Mesothelial cell of epicardium (in vitro differentiated cells): ENCODE measurements around the gene TMEM121. TPM values are rescaled to one million over a fixed set of nuclear protein-coding genes. Genes with fewer than 3 reads are reported as not detected.

ENCODE experiments used
- DNase-seq, 2 experiments: peaks; one replicate each; pipeline ENCODE4 v3.0.0; 2021; ENCODE audit warnings: low spot score in 2 of 2; ENCODE audit not compliant: unreplicated experiment in 2 of 2
- H3K27ac Mint-ChIP-seq: 2 replicates; pipeline ENCODE4 v1.8.0; 2021; ENCODE audit warnings: mixed read lengths
- H3K27me3 Mint-ChIP-seq: 2 replicates; pipeline ENCODE4 v1.8.0; 2021; ENCODE audit warnings: low read depth, mixed read lengths
- H3K36me3 Mint-ChIP-seq: 2 replicates; pipeline ENCODE4 v1.8.0; 2021; ENCODE audit warnings: mixed read lengths
- H3K4me1 Mint-ChIP-seq: 2 replicates; pipeline ENCODE4 v1.8.0; 2021; ENCODE audit warnings: mixed read lengths
- H3K4me3 Mint-ChIP-seq: 2 replicates; pipeline ENCODE4 v1.8.0; 2021; ENCODE audit warnings: mild to moderate bottlenecking, moderate library complexity, mixed read lengths
- H3K9me3 Mint-ChIP-seq: 2 replicates; pipeline ENCODE4 v1.8.0; 2021; ENCODE audit warnings: mixed read lengths
- total RNA-seq: library from RNA; stranded (reverse); gene quantifications from 3 replicates; pipeline ENCODE4 v1.2.1, GENCODE V29; 2021
- TF ChIP-seq, protein P1 (sequence below): fragments of 200-600 bp; sonication (generic); IDR thresholded peaks from one replicate; pipeline ENCODE4 v1.5.0; 2021; ENCODE audit warnings: antibody characterized with exemption; ENCODE audit not compliant: unreplicated experiment

The TMEM121 gene
- total RNA-seq, 1 donor from 2014 or later, result 5.6 TPM

DNA sequence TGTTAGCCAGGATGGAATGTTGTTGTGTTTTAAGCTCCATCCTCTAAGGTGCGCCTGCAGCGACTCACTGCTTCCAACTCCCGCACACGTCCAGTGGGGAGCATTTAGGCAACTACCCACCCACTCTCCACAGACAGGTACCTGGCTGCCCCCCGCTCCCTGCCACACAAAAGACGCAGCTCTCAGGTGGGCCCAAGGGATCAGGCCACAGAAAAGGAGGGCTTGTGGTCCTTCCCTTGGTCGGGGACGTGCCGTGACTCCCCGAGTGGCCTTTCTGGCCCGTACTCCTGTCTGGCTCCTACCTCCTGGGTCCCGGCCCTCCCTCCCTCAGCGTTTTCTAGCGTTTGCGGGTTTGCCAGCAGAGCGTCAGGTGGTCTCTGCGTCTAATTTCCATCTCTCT is 19.1 kb upstream of the TMEM121 start:
- H3K4me1 Mint-ChIP-seq, result no peaks in the 10 kb centered on the region
- no peaks in the 10 kb centered on the region for H3K9me3 Mint-ChIP-seq
- no peaks in the 10 kb centered on the region for H3K36me3 Mint-ChIP-seq
- H3K27me3 Mint-ChIP-seq, result peaks cover 41% of the 10 kb centered on the region
- no peak for DNase-seq
- no peak overlapping the region for H3K4me3 Mint-ChIP-seq
- no peak overlapping the region for H3K27ac Mint-ChIP-seq
- TF ChIP-seq, protein P1, sequence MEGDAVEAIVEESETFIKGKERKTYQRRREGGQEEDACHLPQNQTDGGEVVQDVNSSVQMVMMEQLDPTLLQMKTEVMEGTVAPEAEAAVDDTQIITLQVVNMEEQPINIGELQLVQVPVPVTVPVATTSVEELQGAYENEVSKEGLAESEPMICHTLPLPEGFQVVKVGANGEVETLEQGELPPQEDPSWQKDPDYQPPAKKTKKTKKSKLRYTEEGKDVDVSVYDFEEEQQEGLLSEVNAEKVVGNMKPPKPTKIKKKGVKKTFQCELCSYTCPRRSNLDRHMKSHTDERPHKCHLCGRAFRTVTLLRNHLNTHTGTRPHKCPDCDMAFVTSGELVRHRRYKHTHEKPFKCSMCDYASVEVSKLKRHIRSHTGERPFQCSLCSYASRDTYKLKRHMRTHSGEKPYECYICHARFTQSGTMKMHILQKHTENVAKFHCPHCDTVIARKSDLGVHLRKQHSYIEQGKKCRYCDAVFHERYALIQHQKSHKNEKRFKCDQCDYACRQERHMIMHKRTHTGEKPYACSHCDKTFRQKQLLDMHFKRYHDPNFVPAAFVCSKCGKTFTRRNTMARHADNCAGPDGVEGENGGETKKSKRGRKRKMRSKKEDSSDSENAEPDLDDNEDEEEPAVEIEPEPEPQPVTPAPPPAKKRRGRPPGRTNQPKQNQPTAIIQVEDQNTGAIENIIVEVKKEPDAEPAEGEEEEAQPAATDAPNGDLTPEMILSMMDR, result no peak

DNA sequence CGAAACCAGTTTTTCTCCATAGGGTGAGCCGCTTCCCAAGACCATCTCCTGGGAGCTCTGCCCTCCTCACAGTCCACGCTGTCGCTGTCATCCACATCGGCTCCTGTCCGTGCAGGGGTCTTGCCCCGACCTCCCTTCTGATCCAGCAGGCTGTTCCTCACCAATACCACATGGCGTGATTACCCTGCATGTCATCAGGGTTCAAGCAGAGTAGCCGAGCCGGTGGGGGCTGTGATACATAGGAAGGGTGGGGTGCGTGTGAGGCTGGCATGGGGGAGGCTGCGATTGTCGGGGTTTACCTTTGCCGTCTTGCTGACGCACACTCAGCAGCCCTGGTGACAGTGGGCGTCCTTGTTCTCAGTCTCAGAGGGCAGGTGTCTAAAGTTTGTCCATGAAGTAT is 18.3 kb upstream of the TMEM121 start:
- Mint-ChIP-seq H3K4me1 (no peaks in the 10 kb centered on the region), H3K36me3 (no peaks in the 10 kb centered on the region), H3K9me3 (no peaks in the 10 kb centered on the region), H3K4me3 (no peak overlapping the region), H3K27ac (no peak overlapping the region), H3K27me3 (peaks cover 48% of the 10 kb centered on the region)
- TF ChIP-seq, protein P1, result no peak
- DNase-seq, result no peak

DNA sequence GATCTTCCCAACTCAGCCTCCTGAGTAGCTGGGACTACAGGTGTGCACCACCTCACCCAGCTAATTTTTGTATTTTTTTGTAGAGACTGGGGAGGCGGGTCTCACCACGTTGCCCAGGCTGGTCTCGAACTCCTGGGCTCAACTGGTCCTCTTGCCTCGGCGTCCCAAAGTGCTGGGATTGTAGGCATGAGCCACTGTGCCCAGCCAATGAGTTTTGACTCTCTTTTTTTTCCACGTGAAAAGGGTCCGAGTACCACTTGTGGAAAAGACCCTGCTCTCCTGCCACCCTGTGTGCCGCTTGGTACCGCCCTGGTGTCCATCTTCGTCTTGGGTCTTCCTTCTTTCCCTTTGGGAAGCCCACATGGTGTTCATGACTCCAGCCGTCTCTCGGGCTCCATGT is 17.8 kb upstream of the TMEM121 start:
- Mint-ChIP-seq H3K4me3 (no peak overlapping the region), H3K9me3 (no peaks in the 10 kb centered on the region), H3K4me1 (no peaks in the 10 kb centered on the region), H3K36me3 (no peaks in the 10 kb centered on the region), H3K27ac (no peak overlapping the region), H3K27me3 (peaks cover 51% of the 10 kb centered on the region)
- TF ChIP-seq, protein P1, result no peak
- DNase-seq, result no peak

DNA sequence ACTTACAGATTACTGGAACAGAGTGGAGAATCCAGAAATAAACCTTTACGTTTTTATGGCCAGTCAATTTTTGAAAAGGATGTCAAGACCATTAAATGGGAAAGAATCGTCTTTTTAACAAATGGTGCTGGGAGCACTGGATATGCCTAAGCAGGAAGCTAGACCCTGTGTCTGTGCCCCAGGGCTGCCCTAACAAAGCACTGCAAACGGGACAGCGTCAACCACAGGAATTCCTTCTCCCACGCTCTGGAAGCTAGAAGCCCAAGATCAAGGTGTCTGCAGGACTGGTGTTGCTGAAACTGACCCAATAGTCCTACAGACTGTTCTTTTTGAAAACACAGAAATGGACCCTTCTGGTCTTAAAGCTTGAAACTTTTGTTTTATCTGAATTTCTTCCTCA is 9.3 kb upstream of the TMEM121 start:
- H3K9me3 Mint-ChIP-seq, result peaks cover 10% of the 10 kb centered on the region
- DNase-seq, result no peak
- no peak overlapping the region for H3K4me3 Mint-ChIP-seq
- H3K36me3 Mint-ChIP-seq, result no peaks in the 10 kb centered on the region
- TF ChIP-seq, protein P1, result no peak
- H3K27me3 Mint-ChIP-seq, result peaks cover 60% of the 10 kb centered on the region
- no peaks in the 10 kb centered on the region for H3K4me1 Mint-ChIP-seq
- H3K27ac Mint-ChIP-seq, result no peak overlapping the region

DNA sequence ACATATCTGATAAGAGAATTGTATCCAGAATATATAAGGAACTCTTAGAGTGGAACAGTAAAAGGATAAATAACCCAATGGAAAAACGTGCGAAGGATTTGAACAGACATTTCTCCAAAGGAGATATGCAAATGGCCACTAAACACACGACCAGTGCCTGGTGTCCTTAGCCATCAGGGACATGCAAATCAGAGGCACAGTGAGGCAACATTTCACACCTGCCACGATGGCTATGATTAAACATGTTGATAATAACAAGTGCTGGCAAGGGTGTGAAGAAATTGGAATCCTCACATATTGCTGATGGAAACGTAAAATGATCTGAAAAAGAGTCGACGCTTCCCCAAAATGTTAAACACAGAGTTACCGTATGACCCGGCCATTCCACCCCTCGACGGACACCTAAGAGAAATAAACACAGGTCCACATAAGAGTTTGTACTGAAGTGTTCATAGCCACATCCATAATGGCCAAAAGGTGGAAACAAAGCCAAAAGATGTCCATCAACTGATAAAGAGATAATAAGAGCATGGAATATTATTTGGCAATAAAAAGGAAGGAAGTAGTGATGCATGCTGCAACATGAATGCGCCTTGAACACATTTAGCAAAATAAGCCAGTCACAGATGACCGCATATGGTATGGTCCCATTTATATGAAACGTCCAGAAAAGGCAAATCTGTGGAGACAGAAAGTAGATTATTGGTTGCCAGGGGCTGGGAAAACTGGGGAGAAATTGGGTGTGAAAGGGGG is 6.3 kb upstream of the TMEM121 start:
- TF ChIP-seq, protein P1, result no peak
- Mint-ChIP-seq H3K36me3 (no peaks in the 10 kb centered on the region), H3K4me3 (no peak overlapping the region), H3K4me1 (no peaks in the 10 kb centered on the region), H3K27ac (no peak overlapping the region), H3K27me3 (peaks cover 62% of the 10 kb centered on the region), H3K9me3 (peaks cover 10% of the 10 kb centered on the region)
- no peak for DNase-seq
